ENCODE data around the gene ADAD2.
"Not testable (repeated sequence)": the region's sequence is repeated elsewhere in the genome, so short reads cannot be mapped to it uniquely, and the experiment has no call there.

The ADAD2 gene

DNA sequence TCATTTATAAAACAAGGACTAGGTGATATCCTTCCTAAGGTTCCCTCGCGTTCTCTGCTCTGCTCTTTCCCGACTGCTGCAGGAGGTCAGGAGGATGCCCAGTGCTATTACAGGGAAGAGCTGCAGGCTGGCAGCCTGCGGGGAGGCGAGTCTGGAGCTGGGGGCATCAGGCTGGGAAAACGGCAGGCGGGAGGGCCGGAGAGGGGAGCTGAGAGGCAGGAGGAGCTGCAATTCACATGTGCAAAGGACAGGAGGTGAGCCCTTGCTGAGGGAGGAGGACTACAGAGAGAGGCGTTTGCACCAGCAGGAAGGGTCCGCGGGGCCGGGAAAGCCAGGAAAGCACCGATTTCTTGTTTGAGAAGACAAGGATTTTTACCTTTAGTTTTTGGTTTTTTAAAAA is 8.1 kb downstream of the ADAD2 start:
- peaks cover 11% of the 10 kb centered on the region for H3K27me3 ChIP-seq (ENCODE audit: control insufficient read depth, insufficient read depth, low read length)
- H3K36me3 ChIP-seq (ENCODE audit: insufficient read depth, low read length) = no peaks in the 10 kb centered on the region
- H3K9me3 ChIP-seq (replicated peaks; ENCODE audit: low read length) = no peaks in the 10 kb centered on the region
- H3K4me2 ChIP-seq (ENCODE audit: low read length) = no peak overlapping the region
- no peak overlapping the region for H3K9ac ChIP-seq (ENCODE audit: low read depth, low read length)
- no peak overlapping the region for H3K4me3 ChIP-seq (ENCODE audit: low read length)
- peaks cover 16% of the 10 kb centered on the region for H3K4me1 ChIP-seq (ENCODE audit: control insufficient read depth, insufficient read depth, low read length)

DNA sequence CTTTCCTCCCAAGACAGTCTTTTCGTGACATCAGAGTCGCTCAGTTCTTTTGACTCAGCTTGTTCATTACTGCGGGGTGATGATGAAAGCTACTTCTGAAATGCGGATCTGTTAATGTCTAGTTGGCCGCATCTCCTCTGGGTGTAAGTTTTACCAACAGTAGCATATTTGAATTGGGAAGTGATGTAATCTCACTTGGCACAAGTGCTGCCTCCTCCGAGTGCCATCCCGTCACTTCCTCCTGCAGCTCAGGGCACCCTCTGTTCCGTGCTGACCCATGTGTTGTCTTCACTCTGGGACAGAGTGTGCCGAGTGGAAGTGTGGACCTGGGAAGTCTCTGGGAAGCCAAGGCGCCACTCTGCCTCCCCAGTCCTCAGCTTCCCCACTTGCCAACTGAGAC is 8.9 kb downstream of the ADAD2 start:
- no peak overlapping the region for H3K4me3 ChIP-seq (ENCODE audit: low read length)
- no peaks in the 10 kb centered on the region for H3K36me3 ChIP-seq (ENCODE audit: insufficient read depth, low read length)
- peak overlapping the region; percentile 16 for H3K4me2 ChIP-seq (ENCODE audit: low read length)

DNA sequence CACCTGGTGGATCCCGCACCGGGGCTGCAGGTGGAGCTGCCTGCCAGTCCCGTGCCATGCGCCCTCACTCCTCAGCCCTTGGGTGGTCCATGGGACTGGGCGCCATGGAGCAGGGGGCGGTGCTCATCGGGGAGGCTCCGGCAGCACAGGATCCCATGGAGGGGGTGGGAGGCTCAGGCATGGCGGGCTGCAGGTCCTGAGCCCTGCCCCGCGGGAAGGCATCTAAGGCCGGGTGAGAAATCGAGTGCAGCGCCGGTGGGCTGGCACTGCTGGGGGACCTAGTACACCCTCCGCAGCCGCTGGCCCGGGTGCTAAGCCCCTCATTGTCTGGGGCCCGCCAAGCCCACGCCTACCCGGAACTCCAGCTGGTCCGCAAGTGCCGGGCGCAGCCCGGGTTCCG is 13.6 kb downstream of the ADAD2 start:
- not testable (repeated sequence) for H3K4me2 ChIP-seq (ENCODE audit: low read length); H3K9ac ChIP-seq (ENCODE audit: low read depth, low read length); H3K36me3 ChIP-seq (ENCODE audit: insufficient read depth, low read length)

More for the DNA sequence above, 8.9 kb downstream of the ADAD2 start:
- Histone ChIP-seq H3K4me1 (ENCODE audit: control insufficient read depth, insufficient read depth, low read length) (peaks cover 16% of the 10 kb centered on the region), H3K9ac (ENCODE audit: low read depth, low read length) (no peak overlapping the region), H3K27me3 (ENCODE audit: control insufficient read depth, insufficient read depth, low read length) (peaks cover 3% of the 10 kb centered on the region), H3K9me3 (replicated peaks; ENCODE audit: low read length) (no peaks in the 10 kb centered on the region)

DNA sequence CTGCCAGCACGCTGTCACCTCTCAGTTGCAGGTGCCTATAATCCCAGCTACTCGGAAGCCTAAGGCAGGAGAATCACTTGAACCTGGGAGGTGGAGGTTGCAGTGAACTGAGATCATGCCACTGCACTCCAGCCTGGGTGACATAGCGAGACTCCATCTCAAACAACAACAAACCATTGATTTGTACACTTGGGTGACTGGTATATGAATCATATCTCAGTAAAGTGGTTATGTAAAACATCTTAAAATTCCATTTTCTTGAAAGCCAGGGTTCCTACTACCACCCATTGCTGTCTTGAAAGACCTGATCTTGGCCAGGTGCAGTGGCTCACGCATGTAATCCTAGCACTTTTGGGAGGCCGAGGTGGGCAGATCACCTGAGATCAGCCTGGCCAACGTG is 14.2 kb downstream of the ADAD2 start:
- H3K9me3 ChIP-seq (replicated peaks; ENCODE audit: low read length); H3K4me1 ChIP-seq (ENCODE audit: control insufficient read depth, insufficient read depth, low read length); H3K4me3 ChIP-seq (ENCODE audit: low read length); H3K9ac ChIP-seq (ENCODE audit: low read depth, low read length); H3K36me3 ChIP-seq (ENCODE audit: insufficient read depth, low read length); H3K4me2 ChIP-seq (ENCODE audit: low read length): not testable (repeated sequence)
- peaks cover 16% of the 10 kb centered on the region for H3K27me3 ChIP-seq (ENCODE audit: control insufficient read depth, insufficient read depth, low read length)

More for the DNA sequence above, 13.6 kb downstream of the ADAD2 start:
- Histone ChIP-seq H3K4me1 (ENCODE audit: control insufficient read depth, insufficient read depth, low read length) (peaks cover 11% of the 10 kb centered on the region), H3K27me3 (ENCODE audit: control insufficient read depth, insufficient read depth, low read length) (peaks cover 16% of the 10 kb centered on the region)
- H3K4me3 ChIP-seq (ENCODE audit: low read length); H3K9me3 ChIP-seq (replicated peaks; ENCODE audit: low read length): not testable (repeated sequence)

DNA sequence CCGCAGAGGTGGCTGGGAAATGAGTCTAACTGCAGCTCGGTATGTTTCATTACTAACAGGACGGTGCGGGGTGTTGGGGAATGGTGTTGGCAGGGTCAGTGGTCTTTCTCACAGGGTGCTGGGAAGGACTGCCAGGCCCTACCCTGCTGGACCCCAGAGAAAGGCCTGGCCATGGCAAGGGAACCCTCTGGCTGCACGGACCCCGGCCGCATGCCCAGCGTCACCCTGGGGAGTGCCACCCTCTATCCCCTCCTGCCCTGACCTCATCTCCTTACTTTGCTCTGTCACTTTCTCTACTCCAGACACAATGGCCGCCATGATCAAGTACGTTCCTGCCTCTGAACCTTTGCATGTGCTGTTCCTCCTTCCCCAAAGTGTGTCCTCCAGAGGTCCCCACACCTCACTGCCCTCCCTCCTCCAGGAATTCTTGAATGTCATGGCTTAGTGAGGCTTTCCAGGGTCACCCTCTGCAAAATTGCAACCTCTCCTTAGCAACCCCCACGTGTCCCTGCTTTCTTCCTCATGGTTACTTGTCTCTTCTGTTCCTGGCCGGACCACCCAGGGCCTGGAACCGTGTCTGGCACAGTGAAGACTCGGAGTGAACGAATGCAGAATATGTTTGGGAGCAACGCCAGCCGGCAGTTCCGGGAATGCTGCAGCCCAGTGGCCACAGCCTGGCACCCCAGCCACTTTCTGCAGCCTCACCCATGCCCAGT is 15.2 kb downstream of the ADAD2 start:
- Histone ChIP-seq H3K4me3 (ENCODE audit: low read length) (no peak overlapping the region), H3K4me2 (ENCODE audit: low read length) (no peak overlapping the region), H3K4me1 (ENCODE audit: control insufficient read depth, insufficient read depth, low read length) (peaks cover 4% of the 10 kb centered on the region), H3K27me3 (ENCODE audit: control insufficient read depth, insufficient read depth, low read length) (peaks cover 16% of the 10 kb centered on the region), H3K9ac (ENCODE audit: low read depth, low read length) (no peak overlapping the region), H3K36me3 (ENCODE audit: insufficient read depth, low read length) (no peaks in the 10 kb centered on the region), H3K9me3 (replicated peaks; ENCODE audit: low read length) (no peaks in the 10 kb centered on the region)

DNA sequence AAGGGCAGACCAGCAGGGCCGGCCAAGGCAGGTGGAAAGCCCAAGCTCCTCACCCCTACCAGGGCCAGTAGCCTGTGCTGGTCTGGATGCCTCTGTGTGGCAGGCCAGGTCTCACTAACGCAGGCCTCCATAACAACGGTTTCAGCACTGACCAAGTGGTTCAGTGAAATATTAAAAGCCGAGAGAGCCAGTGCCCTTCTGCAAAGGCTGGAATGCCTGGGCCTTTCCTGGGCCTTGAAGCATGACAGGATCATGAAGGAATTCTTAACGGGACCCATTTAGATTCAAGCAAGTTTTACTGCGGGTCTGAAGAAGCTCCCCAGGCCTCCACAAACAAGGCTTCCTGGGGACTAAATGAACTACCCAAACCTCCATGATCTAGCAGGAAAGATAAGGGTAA is 16.3 kb downstream of the ADAD2 start:
- Histone ChIP-seq H3K4me3 (ENCODE audit: low read length) (no peak overlapping the region), H3K4me2 (ENCODE audit: low read length) (no peak overlapping the region), H3K36me3 (ENCODE audit: insufficient read depth, low read length) (no peaks in the 10 kb centered on the region), H3K9me3 (replicated peaks; ENCODE audit: low read length) (no peaks in the 10 kb centered on the region), H3K4me1 (ENCODE audit: control insufficient read depth, insufficient read depth, low read length) (peaks cover 4% of the 10 kb centered on the region), H3K27me3 (ENCODE audit: control insufficient read depth, insufficient read depth, low read length) (peaks cover 20% of the 10 kb centered on the region), H3K9ac (ENCODE audit: low read depth, low read length) (no peak overlapping the region)

DNA sequence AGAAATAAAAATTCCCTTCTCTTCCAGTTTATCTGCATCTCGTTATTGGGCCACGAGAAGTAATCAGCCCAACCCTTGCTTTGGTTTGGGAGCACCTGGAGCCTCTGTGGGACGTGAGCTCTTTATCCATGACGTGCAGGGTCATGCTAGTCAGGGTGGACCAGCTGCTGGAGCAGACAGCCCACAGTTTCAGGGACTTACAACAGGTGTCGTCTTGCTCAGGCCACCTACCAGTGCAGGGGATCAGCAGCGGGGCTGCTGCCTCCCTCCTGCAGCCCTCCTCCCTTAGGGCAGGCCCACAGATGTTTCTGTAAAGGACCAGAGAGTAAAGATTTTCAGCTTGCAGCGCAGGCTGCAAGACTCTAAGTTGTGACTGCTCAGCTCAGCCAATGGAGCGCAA is 16.9 kb downstream of the ADAD2 start:
- Histone ChIP-seq H3K9me3 (replicated peaks; ENCODE audit: low read length) (no peaks in the 10 kb centered on the region), H3K9ac (ENCODE audit: low read depth, low read length) (no peak overlapping the region), H3K36me3 (ENCODE audit: insufficient read depth, low read length) (no peaks in the 10 kb centered on the region), H3K4me2 (ENCODE audit: low read length) (no peak overlapping the region), H3K4me1 (ENCODE audit: control insufficient read depth, insufficient read depth, low read length) (peaks cover 4% of the 10 kb centered on the region), H3K4me3 (ENCODE audit: low read length) (no peak overlapping the region), H3K27me3 (ENCODE audit: control insufficient read depth, insufficient read depth, low read length) (peaks cover 20% of the 10 kb centered on the region)

DNA sequence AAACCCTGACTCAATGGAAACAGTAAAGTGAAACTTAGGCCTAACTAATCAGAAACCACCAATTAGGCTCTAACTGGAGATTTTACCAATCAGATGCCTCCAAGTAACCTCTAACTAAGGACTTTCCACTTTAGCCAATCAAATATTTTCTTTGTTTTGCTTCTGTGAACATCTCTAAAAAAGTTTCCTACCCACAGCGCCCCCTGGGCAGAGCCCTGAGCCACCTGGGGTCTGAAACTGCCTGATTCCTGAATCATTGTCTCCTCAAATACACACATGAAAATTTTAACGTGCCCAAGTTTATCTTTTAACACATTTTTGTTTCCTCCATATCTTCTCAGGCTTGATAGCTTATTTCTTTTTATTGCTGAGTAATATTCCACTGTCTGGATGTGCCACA is 19.0 kb downstream of the ADAD2 start:
- Histone ChIP-seq H3K4me1 (ENCODE audit: control insufficient read depth, insufficient read depth, low read length) (peaks cover 4% of the 10 kb centered on the region), H3K27me3 (ENCODE audit: control insufficient read depth, insufficient read depth, low read length) (peaks cover 24% of the 10 kb centered on the region), H3K4me2 (ENCODE audit: low read length) (no peak overlapping the region)

DNA sequence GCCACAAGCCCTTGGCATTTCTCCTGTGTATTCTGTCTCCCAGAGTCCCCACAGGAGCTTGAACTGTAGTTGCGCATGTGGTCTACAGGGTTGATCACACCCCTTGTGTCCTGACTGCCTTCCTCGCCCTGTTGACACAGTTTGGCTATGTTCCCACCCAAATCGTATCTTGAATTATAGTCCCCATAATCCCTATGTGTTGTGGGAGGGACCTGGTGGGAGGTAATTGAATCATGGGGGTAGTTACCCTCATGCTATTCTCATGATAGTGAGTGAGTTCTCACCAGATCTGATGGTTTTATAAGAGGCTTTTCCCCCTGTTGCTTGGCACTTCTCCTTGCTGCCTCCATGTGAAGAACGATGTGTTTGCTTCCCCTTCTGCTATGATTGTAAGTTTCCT is 21.2 kb downstream of the ADAD2 start:
- Histone ChIP-seq H3K4me3 (ENCODE audit: low read length) (no peak overlapping the region), H3K9me3 (replicated peaks; ENCODE audit: low read length) (no peaks in the 10 kb centered on the region), H3K4me2 (ENCODE audit: low read length) (no peak overlapping the region), H3K36me3 (ENCODE audit: insufficient read depth, low read length) (no peaks in the 10 kb centered on the region), H3K4me1 (ENCODE audit: control insufficient read depth, insufficient read depth, low read length) (no peaks in the 10 kb centered on the region), H3K27me3 (ENCODE audit: control insufficient read depth, insufficient read depth, low read length) (peaks cover 17% of the 10 kb centered on the region), H3K9ac (ENCODE audit: low read depth, low read length) (no peak overlapping the region)

More for the DNA sequence above, 19.0 kb downstream of the ADAD2 start:
- Histone ChIP-seq H3K36me3 (ENCODE audit: insufficient read depth, low read length) (no peaks in the 10 kb centered on the region), H3K4me3 (ENCODE audit: low read length) (no peak overlapping the region), H3K9ac (ENCODE audit: low read depth, low read length) (no peak overlapping the region), H3K9me3 (replicated peaks; ENCODE audit: low read length) (no peaks in the 10 kb centered on the region)

DNA sequence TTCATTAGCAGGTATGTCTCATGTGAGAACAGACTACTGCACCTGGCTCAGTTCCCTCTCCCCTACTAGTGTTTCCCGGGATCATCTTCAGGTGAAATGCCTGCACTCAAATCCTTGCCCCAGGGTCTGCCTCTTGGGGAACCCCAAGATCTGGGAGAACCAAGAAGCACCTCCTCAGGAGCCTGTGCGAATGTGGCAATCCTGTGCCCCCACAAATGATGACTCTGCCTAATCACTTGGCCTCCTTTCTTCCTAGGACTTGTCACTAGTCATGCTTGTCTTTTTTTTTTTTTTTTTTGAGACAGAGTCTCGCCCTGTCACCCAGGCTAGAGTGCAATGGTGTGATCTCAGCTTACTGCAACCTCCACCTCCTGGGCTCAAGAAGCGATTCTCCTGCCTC is 21.7 kb downstream of the ADAD2 start:
- no peaks in the 10 kb centered on the region for H3K36me3 ChIP-seq (ENCODE audit: insufficient read depth, low read length)
- H3K4me1 ChIP-seq (ENCODE audit: control insufficient read depth, insufficient read depth, low read length) = no peaks in the 10 kb centered on the region
- no peak overlapping the region for H3K9ac ChIP-seq (ENCODE audit: low read depth, low read length)
- H3K27me3 ChIP-seq (ENCODE audit: control insufficient read depth, insufficient read depth, low read length) = peaks cover 20% of the 10 kb centered on the region
- no peak overlapping the region for H3K4me2 ChIP-seq (ENCODE audit: low read length)
- H3K4me3 ChIP-seq (ENCODE audit: low read length) = no peak overlapping the region
- H3K9me3 ChIP-seq (replicated peaks; ENCODE audit: low read length) = no peaks in the 10 kb centered on the region

DNA sequence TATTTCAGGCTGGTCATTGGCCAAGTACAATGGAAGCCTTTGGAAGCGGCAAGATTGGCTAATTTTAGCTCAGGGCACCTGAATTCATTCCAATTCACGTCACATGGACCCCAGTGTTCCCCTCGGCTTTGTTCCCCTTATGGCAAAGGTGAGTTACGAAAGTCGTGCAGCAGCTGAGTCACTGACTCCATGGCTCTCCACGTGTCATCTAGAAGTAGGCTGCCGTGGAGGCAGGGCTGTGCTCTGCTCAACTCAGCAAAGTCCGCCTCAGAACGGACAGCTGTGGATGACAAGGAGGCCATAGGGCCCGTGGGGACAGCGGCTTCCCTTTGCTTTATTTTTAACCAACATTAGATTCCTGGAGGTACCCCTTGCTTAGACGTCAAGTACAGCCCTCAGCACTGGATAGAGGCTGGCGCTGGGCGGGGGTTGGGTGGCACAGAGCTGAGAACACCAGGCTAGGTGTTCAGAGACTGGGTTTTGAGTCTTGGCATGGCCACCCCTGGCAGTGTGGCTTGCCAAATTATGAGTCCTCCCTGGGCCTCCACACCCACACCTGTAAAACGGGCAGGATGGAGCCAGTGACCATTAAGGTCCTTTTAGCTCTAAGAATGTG is 23.6 kb downstream of the ADAD2 start:
- Histone ChIP-seq H3K9me3 (replicated peaks; ENCODE audit: low read length) (no peaks in the 10 kb centered on the region), H3K4me3 (ENCODE audit: low read length) (no peak overlapping the region), H3K4me1 (ENCODE audit: control insufficient read depth, insufficient read depth, low read length) (no peaks in the 10 kb centered on the region), H3K36me3 (ENCODE audit: insufficient read depth, low read length) (no peaks in the 10 kb centered on the region), H3K4me2 (ENCODE audit: low read length) (no peak overlapping the region), H3K27me3 (ENCODE audit: control insufficient read depth, insufficient read depth, low read length) (peaks cover 34% of the 10 kb centered on the region), H3K9ac (ENCODE audit: low read depth, low read length) (no peak overlapping the region)

DNA sequence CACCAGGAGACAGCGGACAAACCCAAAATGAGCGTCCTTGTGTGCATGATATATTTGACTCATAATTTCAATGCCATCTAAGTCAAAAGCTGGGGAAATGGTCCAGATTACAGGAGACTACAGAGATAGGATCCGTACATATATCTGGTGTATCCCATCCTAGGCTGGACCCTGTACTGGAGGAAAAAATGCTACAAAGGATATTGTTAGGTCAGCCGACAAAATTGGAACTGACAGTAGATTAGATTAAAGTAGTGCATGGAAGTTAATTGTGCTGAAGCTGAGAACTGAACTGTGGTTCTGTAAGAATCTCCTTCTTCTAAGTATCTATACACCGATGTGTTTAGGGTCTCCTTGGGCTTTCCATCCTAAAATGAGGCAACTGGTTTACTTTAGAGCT is 24.6 kb downstream of the ADAD2 start:
- no peak overlapping the region for H3K4me3 ChIP-seq (ENCODE audit: low read length)
- H3K4me1 ChIP-seq (ENCODE audit: control insufficient read depth, insufficient read depth, low read length) = no peaks in the 10 kb centered on the region
- H3K36me3 ChIP-seq (ENCODE audit: insufficient read depth, low read length) = no peaks in the 10 kb centered on the region
- H3K4me2 ChIP-seq (ENCODE audit: low read length) = no peak overlapping the region
- H3K27me3 ChIP-seq (ENCODE audit: control insufficient read depth, insufficient read depth, low read length) = peaks cover 34% of the 10 kb centered on the region
- no peaks in the 10 kb centered on the region for H3K9me3 ChIP-seq (replicated peaks; ENCODE audit: low read length)
- H3K9ac ChIP-seq (ENCODE audit: low read depth, low read length) = no peak overlapping the region

Data from skeletal muscle satellite cell (primary cell).